OCI-LY1 (cell line): ENCODE measurements around the gene KRTAP10-10.

Experiments used
- CTCF ChIP-seq: fragments of 200-600 bp; sonication (generic), shearing (Covaris generic); IDR thresholded peaks from 2 replicates; pipeline ENCODE4 v1.5.1; 2017; ENCODE audit warnings: mild to moderate bottlenecking, antibody characterized with exemption, low read length, moderate library complexity, mixed read lengths
- EZH2 ChIP-seq: fragments of 200-600 bp; sonication (generic), shearing (Covaris generic); IDR thresholded peaks from 2 replicates; pipeline ENCODE4 v1.8.0; 2017; ENCODE audit warnings: borderline replicate concordance, mixed run types, mild to moderate bottlenecking, antibody characterized with exemption, low read length, moderate library complexity, mixed read lengths

- TF ChIP-seq CTCF: no peak
- TF ChIP-seq EZH2: no peak
These were observed 34.8 kb downstream of the KRTAP10-10 start for GRCh38 chr21:44671911-44672310.
